ENCODE results near the gene C4orf50.
A peak's percentile ranks its signal among the peaks of the same experiment; 100 is the strongest.

C4orf50 gene

DNA sequence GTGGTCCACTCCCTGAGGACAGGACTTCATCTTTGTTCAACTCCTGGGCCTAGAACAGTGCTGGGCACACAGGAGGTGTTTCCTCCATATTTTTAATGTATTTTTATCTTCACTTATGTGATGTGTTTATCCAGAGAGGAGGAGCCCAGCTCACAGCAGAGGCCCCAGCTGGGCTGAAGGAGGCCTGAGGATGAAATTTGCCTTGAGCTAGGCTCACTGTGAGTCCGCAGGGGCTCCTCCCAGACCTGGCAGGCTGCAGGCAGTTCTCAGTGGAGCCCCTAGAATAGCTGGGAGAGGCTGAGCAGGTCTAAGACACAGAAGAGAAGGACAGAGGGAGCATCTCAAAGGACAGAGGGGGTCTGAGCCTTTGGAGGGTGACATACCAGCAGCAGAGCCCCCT lies 26.8 kb downstream of the C4orf50 start:
- DNase-seq = no peak

- DNase-seq = no peak
Measured at GRCh38 chr4:5990446-5991160, 27.6 kb downstream of the C4orf50 start.

GRCh38 chr4:5989236-5990225 lies 28.7 kb downstream of the C4orf50 start:
- no peak for DNase-seq

- DNase-seq = no peak
Measured at GRCh38 chr4:5988086-5988845, 30.0 kb downstream of the C4orf50 start.

- DNase-seq = no peak
Measured at GRCh38 chr4:5984843-5985242, 33.4 kb downstream of the C4orf50 start.

- no peak for DNase-seq
Measured at GRCh38 chr4:5982156-5982973, 35.9 kb downstream of the C4orf50 start.

DNA sequence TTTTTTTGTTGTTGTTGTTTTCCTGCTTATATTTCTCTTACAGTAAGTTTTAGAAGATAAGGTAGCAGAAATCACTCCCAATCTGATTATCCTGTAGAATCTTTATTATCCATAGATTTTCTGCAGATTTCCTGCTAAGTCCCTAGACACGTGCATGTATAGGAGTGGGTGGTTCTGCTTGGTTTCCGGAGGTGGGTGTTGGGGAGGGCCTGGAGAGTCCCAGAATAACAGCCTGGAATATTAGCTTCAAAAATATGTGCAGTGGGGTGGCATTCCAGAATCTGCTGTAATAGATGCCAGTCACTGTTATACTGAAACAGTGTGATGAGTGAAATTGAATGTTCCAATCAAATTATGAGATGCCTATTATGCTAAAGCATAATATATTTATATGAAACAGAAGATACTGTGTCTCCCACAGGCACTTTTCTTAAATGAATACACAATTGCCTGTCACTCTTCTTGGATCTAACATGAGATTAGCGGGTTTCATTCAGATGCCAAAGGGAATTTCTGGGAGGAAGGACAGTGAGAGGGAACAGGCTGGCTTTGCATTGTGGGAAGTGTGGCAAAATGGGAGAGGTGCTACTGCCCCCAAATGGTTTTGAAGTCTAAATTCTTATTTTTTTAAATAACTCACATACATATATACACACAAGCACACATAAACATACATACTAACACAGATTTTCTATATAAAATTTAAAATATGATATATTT lies 37.6 kb downstream of the C4orf50 start:
- DNase-seq = peak in 1 of 2 donors; percentile 22

- no peak for DNase-seq
Measured at GRCh38 chr4:5979981-5980380, 38.2 kb downstream of the C4orf50 start.

DNA sequence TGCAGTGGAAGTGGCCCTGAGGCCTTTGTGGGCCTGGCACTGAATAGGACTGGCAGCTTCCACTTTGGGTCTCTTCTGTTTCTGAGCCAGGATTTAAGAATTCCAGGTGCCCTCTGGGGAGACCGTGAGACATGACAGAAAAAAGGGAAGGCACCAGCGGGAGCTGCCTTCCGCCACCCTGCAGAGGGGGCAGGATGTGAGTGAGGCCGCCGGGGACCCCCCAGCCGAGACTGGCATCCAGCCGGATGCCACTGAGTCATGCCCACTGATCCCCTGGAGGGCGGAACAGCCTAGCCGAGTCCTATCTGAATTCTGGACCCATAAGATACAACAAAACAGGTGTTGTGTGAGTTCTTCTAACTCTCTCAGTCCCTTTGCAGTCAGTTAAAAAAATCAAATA lies 41.3 kb downstream of the C4orf50 start:
- DNase-seq = no peak

- DNase-seq = no peak
Measured at GRCh38 chr4:5976431-5976830, 41.8 kb downstream of the C4orf50 start.

GRCh38 chr4:5974321-5974720 lies 43.9 kb downstream of the C4orf50 start:
- DNase-seq = no peak

- no peak for DNase-seq
Measured at GRCh38 chr4:5973486-5974220, 44.6 kb downstream of the C4orf50 start.

- no peak for DNase-seq
Measured at GRCh38 chr4:5973033-5973432, 45.2 kb downstream of the C4orf50 start.

DNA sequence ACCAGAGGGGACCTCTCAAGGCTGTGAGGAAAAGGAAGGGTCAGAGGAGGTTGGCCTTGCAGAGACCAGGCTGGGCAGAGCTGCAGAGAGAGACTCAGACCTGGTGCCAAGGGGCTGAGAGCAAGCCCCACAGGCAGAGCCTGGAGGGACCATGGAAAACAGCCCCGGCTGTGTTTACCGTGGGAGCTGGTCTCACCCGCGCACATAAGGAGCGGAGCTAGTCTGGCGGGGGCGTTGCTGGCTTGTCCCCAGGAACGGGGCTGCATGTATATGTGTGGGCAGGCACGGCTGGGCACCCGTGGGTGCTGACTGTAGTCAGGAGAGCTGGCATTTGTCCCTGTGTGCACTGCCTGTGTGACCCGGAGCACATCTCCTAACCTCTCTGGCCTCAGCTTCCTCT lies 45.7 kb downstream of the C4orf50 start:
- DNase-seq = no peak

- no peak for DNase-seq
Measured at GRCh38 chr4:5971078-5971450, 47.2 kb downstream of the C4orf50 start.

DNA sequence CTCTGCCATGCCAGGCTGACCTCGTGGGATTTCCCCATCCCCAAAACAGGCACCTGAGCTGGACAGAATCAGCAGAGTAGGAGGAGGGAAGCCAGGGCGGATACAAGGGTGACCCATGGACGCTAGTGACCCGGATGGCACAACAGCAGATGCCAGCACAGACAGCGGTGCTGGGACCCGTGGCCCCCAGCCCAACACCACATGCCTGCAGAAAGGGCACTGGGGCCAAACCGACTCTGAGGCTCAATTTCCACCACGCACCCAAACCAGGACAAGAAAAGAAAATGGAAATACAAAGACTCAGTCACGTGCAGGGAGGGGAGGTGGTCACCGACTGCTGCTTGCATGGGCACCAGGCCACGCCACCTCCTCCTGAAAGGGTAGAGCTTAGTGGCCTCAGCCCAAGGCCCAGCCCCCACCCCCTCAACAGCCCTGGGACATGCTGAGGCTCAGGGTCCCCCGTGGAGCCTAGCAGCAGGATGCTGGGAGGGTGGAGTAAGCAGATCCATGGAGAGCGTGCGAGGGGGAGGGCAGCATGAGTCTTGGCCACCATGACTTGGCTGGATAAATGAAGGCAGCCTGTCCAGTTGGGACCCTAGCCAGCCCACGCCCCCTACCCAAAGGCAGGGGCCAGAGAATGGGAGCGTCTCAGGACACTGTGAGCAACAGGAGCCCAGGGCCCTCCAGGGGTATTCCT lies 47.7 kb downstream of the C4orf50 start:
- DNase-seq = no peak

- DNase-seq = no peak
Measured at GRCh38 chr4:5969777-5970176, 48.5 kb downstream of the C4orf50 start.

GRCh38 chr4:5969336-5969735 lies 48.9 kb downstream of the C4orf50 start:
- no peak for DNase-seq

- no peak for DNase-seq
Measured at GRCh38 chr4:5968246-5968645, 50.0 kb downstream of the C4orf50 start.

DNA sequence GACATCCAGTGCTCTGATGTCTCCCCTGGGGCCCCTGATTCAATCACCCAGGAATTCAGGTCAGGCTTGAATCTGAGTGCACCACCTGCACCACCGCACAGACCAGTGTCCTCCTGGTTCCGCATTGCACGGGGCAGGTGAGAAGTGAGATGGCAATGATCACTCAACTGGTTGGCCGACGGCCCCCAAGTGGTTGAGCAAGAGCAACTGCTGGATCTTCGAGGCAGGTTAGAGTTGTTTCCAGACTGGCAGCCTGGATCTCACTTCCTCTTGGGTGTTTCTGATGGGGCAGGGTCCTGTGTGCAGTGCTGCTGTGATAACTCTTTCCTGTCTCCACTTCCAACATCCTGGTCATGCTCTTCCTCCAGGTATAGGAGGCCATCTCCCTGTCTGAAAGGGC lies 50.4 kb downstream of the C4orf50 start:
- no peak for DNase-seq

Measured in hippocampal formation (tissue), 2 donors.